Calu3 (cell line): ENCODE results near the gene MACF1. TPM values are rescaled to one million over a fixed set of nuclear protein-coding genes. Genes with fewer than 3 reads are reported as not detected.

Source experiments
- BruUV-seq: library from RNA; stranded (reverse); fragments of 400-500 nt; replicated peaks from 2 replicates; lab custom pipeline; 2021; lab: Mats Ljungman, UMichigan
- CTCF ChIA-PET: fragments of 300-600 bp; sonication (Branson Sonifier 250); formaldehyde crosslinking; loops from one replicate; lab custom pipeline; 2022; ENCODE audit warnings: antibody characterized with exemption; lab: Charles Lee
- DNase-seq: peaks from one replicate; pipeline ENCODE4 v3.0.0; 2022
- H3K27ac Mint-ChIP-seq: one replicate; pipeline ENCODE4 v1.8.0; 2022; ENCODE audit warnings: mixed read lengths; ENCODE audit not compliant: unreplicated experiment
- H3K27me3 Mint-ChIP-seq: one replicate; pipeline ENCODE4 v1.8.0; 2022; ENCODE audit warnings: mixed read lengths; ENCODE audit not compliant: unreplicated experiment
- H3K36me3 Mint-ChIP-seq: one replicate; pipeline ENCODE4 v1.8.0; 2022; ENCODE audit warnings: mild to moderate bottlenecking, moderate library complexity, mixed read lengths; ENCODE audit not compliant: insufficient read depth, unreplicated experiment
- H3K4me1 Mint-ChIP-seq: one replicate; pipeline ENCODE4 v1.8.0; 2022; ENCODE audit warnings: mild to moderate bottlenecking, low read depth, mixed read lengths; ENCODE audit not compliant: unreplicated experiment
- H3K4me3 Mint-ChIP-seq: one replicate; pipeline ENCODE4 v1.8.0; 2022; ENCODE audit warnings: mild to moderate bottlenecking, low read depth, moderate library complexity, mixed read lengths; ENCODE audit not compliant: unreplicated experiment
- H3K9me3 Mint-ChIP-seq: one replicate; pipeline ENCODE4 v1.8.0; 2022; ENCODE audit warnings: low read depth, mixed read lengths; ENCODE audit not compliant: unreplicated experiment
- intact Hi-C: fragments of 100-400 bp; cut with micrococcal nuclease; formaldehyde crosslinking; loops from one replicate; pipeline ENCODE4 v1.10.0; 2022; ENCODE audit not compliant: unreplicated experiment
- total RNA-seq: library from RNA; stranded (reverse); gene quantifications from 2 replicates; pipeline ENCODE4 v1.2.3, GENCODE V29; 2022
- TF ChIP-seq, protein P1 (sequence below): fragments of 200-600 bp; IDR thresholded peaks from one replicate; pipeline ENCODE4 v1.8.0; 2022; ENCODE audit warnings: antibody characterized with exemption; ENCODE audit not compliant: unreplicated experiment

Gene MACF1
- total RNA-seq, 1 experiment from 2014 or later: 705 TPM

DNA sequence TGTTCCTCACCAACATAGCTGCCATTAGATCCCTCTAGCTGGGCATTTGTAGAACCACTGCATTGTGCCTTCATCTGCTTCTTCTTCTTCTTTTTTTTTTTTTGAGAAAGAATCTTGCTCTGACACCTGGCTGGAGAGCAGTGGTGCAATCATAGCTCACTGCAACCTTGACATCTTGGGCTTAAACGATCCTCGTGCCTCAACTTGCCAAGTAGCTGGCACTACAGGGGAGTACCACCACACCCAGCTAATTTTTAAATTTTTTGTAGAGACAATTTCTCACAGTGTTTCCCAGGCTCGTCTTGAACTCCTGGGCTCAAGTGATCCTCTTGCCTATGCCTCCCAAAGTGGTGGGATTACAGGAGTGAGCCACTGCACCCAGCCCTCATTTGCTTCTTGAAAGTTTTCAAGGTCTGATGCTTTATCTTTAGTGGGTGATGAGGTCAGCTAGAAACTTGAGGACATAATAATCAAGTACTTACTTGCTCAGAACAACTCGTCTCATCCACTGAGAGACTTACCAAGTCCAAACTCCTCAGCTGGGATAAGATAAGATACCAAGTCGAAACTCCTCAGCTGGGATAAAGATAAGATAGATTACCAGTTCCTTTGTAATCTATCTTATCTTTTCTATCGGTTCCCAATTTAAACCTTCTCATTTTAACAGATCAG lies 71.5 kb downstream of the MACF1 start:
- no TSS peak for BruUV-seq
- CTCF ChIA-PET: no interaction called here
- Mint-ChIP-seq H3K4me1 (peaks cover 6% of the 10 kb centered on the region), H3K27ac (no peak overlapping the region), H3K27me3 (no peaks in the 10 kb centered on the region), H3K36me3 (peaks cover 4% of the 10 kb centered on the region), H3K9me3 (no peaks in the 10 kb centered on the region), H3K4me3 (no peak overlapping the region)
- no peak for DNase-seq
- TF ChIP-seq, protein P1, sequence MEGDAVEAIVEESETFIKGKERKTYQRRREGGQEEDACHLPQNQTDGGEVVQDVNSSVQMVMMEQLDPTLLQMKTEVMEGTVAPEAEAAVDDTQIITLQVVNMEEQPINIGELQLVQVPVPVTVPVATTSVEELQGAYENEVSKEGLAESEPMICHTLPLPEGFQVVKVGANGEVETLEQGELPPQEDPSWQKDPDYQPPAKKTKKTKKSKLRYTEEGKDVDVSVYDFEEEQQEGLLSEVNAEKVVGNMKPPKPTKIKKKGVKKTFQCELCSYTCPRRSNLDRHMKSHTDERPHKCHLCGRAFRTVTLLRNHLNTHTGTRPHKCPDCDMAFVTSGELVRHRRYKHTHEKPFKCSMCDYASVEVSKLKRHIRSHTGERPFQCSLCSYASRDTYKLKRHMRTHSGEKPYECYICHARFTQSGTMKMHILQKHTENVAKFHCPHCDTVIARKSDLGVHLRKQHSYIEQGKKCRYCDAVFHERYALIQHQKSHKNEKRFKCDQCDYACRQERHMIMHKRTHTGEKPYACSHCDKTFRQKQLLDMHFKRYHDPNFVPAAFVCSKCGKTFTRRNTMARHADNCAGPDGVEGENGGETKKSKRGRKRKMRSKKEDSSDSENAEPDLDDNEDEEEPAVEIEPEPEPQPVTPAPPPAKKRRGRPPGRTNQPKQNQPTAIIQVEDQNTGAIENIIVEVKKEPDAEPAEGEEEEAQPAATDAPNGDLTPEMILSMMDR: no peak
- intact Hi-C loops: no loop called here

DNA sequence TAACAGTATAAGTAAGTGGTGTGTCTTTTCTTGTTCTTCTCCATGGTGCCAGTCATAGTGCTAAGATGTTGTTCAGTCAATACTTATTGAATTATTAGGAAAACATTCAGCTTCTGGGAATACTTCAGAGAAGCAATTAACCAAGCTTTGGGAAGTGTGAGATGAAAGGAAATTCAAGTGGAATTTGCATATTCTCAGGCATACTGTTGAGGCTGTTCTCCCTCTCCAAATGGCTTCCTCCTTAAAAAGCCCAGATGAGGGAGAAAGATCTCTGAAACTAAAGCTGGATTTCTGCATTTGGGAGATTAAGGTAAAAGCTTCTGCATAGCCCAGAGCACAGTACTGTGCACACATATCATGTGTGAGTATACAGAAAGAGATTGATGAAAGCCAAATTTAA lies 73.4 kb downstream of the MACF1 start:
- intact Hi-C loops: no loop called here
- Mint-ChIP-seq H3K27me3 (no peaks in the 10 kb centered on the region), H3K9me3 (no peaks in the 10 kb centered on the region), H3K4me1 (no peaks in the 10 kb centered on the region), H3K4me3 (no peak overlapping the region), H3K27ac (no peak overlapping the region), H3K36me3 (peaks cover 9% of the 10 kb centered on the region)
- TF ChIP-seq, protein P1: no peak
- no peak for DNase-seq
- BruUV-seq: no TSS peak
- CTCF ChIA-PET: interaction anchor here (1.3 kb wide), 1 partner anchor 20 kb away, joined by 3 read pairs; no protein-coding TSS in a partner anchor

DNA sequence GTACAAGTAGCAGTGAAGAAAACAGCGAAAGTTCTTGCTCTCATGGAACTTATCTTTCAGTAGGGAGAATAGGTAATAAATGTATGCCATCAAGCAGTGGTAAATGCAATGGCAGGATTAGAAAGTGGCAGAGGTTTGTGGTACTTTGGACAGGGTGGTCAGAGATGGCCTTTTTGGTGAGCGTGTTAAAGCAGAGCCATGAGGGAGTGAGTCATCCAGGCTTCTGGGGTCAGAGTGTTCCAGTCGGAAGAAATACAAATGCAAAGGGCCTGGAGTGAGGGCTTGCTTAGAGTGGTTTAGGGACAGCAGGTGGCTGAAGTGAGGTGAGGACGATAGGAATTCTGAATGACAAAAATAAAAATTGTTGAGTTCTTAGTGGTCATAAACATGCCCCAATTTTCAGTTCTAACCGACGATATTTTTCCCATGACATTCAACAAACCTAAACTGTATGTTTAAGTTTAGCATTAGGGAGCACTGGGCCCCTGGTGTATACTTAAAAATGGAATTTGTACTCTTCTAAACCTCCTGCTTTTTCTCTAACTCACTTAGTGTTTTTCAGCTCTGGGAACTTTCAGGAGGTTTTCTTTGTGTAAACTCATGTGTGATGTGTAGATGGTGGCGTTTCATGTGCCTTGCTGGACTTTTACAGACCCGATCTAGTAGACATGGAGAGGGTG lies 78.2 kb downstream of the MACF1 start:
- H3K4me3 Mint-ChIP-seq: no peak overlapping the region
- H3K27me3 Mint-ChIP-seq: no peaks in the 10 kb centered on the region
- no peak for DNase-seq
- intact Hi-C loops: no loop called here
- no TSS peak for BruUV-seq
- TF ChIP-seq, protein P1: no peak
- no peak overlapping the region for H3K27ac Mint-ChIP-seq
- H3K4me1 Mint-ChIP-seq: no peaks in the 10 kb centered on the region
- H3K36me3 Mint-ChIP-seq: peaks cover 7% of the 10 kb centered on the region
- CTCF ChIA-PET: no interaction called here
- no peaks in the 10 kb centered on the region for H3K9me3 Mint-ChIP-seq

DNA sequence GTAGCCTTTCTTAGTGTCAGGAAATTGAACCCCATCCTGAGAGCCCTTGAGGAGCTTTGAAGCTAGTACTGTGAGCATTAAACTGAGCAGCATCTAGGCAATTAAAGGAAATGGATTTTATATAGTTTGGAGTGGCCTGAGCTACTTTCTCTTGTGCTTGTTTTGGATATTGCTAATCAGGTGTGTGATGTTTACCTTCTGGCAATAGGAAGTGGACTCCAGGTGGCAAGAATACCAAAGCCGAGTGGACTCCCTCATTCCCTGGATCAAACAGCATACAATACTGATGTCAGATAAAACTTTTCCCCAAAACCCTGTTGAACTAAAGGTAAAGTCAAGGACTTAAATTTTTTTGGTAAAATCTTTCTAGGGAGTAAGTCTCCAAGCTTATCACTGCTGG lies 79.4 kb downstream of the MACF1 start:
- intact Hi-C loops: no loop called here
- CTCF ChIA-PET: no interaction called here
- TF ChIP-seq, protein P1: no peak

More for the DNA sequence above, 79.4 kb downstream of the MACF1 start:
- BruUV-seq: no TSS peak
- Mint-ChIP-seq H3K4me3 (no peak overlapping the region), H3K4me1 (no peaks in the 10 kb centered on the region), H3K36me3 (peaks cover 5% of the 10 kb centered on the region), H3K9me3 (no peaks in the 10 kb centered on the region), H3K27ac (no peak overlapping the region), H3K27me3 (no peaks in the 10 kb centered on the region)
- no peak for DNase-seq
